Measurements from ENCODE around the gene PMM1. TPM values are rescaled to one million over a fixed set of nuclear protein-coding genes. Genes with fewer than 3 reads are reported as not detected.

Gene PMM1
- total and polyA plus RNA-seq, 2 of the 13 experiments (the other 11 are each of a cell fraction or from before 2014, with no cell fraction given) = 17.8 to 95.6 TPM

Other genes with a start within 250 kb of the PMM1 start
- gene TEF, start 207.9 kb downstream of the PMM1 start, total RNA-seq (2016; rRNA removed; fragmentation: Illumina TruSeq; extraction: Trizol) = 7.6 and 8.2 TPM in 2 replicates
- 11.2 and 13.9 TPM in 2 replicates for gene TEF, start 207.9 kb downstream of the PMM1 start, polyA plus RNA-seq (2011; rRNA removed)
- gene TOB2, start 143.0 kb downstream of the PMM1 start, total RNA-seq (2016; rRNA removed; fragmentation: Illumina TruSeq; extraction: Trizol) = 13.7 and 16.7 TPM in 2 replicates
- gene TOB2, start 143.0 kb downstream of the PMM1 start, polyA plus RNA-seq (2011; rRNA removed) = 12.2 and 14.3 TPM in 2 replicates
- 105 and 154 TPM in 2 replicates for gene PHF5A, start 121.1 kb downstream of the PMM1 start, total RNA-seq (2016; rRNA removed; fragmentation: Illumina TruSeq; extraction: Trizol)
- gene PHF5A, start 121.1 kb downstream of the PMM1 start, polyA plus RNA-seq (2011; rRNA removed) = 50.7 and 56.6 TPM in 2 replicates
- gene ACO2, start 120.7 kb downstream of the PMM1 start, total RNA-seq (2016; rRNA removed; fragmentation: Illumina TruSeq; extraction: Trizol) = 39.3 and 45.6 TPM in 2 replicates
- gene ACO2, start 120.7 kb downstream of the PMM1 start, polyA plus RNA-seq (2011; rRNA removed) = 19.2 and 19.4 TPM in 2 replicates
- gene POLR3H, start 45.4 kb downstream of the PMM1 start, total RNA-seq (2016; rRNA removed; fragmentation: Illumina TruSeq; extraction: Trizol) = 28.6 and 30.3 TPM in 2 replicates
- 10.3 and 11.2 TPM in 2 replicates for gene POLR3H, start 45.4 kb downstream of the PMM1 start, polyA plus RNA-seq (2011; rRNA removed)
- 0.11 and 0.17 TPM in 2 replicates for gene CSDC2, start 28.8 kb downstream of the PMM1 start, total RNA-seq (2016; rRNA removed; fragmentation: Illumina TruSeq; extraction: Trizol)
- gene CSDC2, start 28.8 kb downstream of the PMM1 start, polyA plus RNA-seq (2011; rRNA removed) = 0.26 and 0.47 TPM in 2 replicates
- 19.3 and 21.6 TPM in 2 replicates for gene DESI1, start 31.2 kb upstream of the PMM1 start, total RNA-seq (2016; rRNA removed; fragmentation: Illumina TruSeq; extraction: Trizol)
- 29.2 and 34.2 TPM in 2 replicates for gene DESI1, start 31.2 kb upstream of the PMM1 start, polyA plus RNA-seq (2011; rRNA removed)
- gene XRCC6, start 31.5 kb upstream of the PMM1 start, total RNA-seq (2016; rRNA removed; fragmentation: Illumina TruSeq; extraction: Trizol) = 625 and 944 TPM in 2 replicates
- gene XRCC6, start 31.5 kb upstream of the PMM1 start, polyA plus RNA-seq (2011; rRNA removed) = 109 and 124 TPM in 2 replicates
- 203 and 276 TPM in 2 replicates for gene SNU13, start 99.0 kb upstream of the PMM1 start, total RNA-seq (2016; rRNA removed; fragmentation: Illumina TruSeq; extraction: Trizol)
- gene SNU13, start 99.0 kb upstream of the PMM1 start, polyA plus RNA-seq (2011; rRNA removed) = 287 and 294 TPM in 2 replicates
- 0.53 and 0.75 TPM in 2 replicates for gene MEI1, start 109.7 kb upstream of the PMM1 start, total RNA-seq (2016; rRNA removed; fragmentation: Illumina TruSeq; extraction: Trizol)
- 1.9 and 2.7 TPM in 2 replicates for gene MEI1, start 109.7 kb upstream of the PMM1 start, polyA plus RNA-seq (2011; rRNA removed)
- gene CCDC134, start 210.8 kb upstream of the PMM1 start, total RNA-seq (2016; rRNA removed; fragmentation: Illumina TruSeq; extraction: Trizol) = 11.3 and 17.4 TPM in 2 replicates
- gene CCDC134, start 210.8 kb upstream of the PMM1 start, polyA plus RNA-seq (2011; rRNA removed) = 4.8 and 5.6 TPM in 2 replicates
- 30.2 and 53.8 TPM in 2 replicates for gene SREBF2, start 243.3 kb upstream of the PMM1 start, total RNA-seq (2016; rRNA removed; fragmentation: Illumina TruSeq; extraction: Trizol)
- gene SREBF2, start 243.3 kb upstream of the PMM1 start, polyA plus RNA-seq (2011; rRNA removed) = 72.6 and 108 TPM in 2 replicates

Data from HepG2 (cell line).